ENCODE data around the gene KIF1A.

Gene KIF1A

DNA sequence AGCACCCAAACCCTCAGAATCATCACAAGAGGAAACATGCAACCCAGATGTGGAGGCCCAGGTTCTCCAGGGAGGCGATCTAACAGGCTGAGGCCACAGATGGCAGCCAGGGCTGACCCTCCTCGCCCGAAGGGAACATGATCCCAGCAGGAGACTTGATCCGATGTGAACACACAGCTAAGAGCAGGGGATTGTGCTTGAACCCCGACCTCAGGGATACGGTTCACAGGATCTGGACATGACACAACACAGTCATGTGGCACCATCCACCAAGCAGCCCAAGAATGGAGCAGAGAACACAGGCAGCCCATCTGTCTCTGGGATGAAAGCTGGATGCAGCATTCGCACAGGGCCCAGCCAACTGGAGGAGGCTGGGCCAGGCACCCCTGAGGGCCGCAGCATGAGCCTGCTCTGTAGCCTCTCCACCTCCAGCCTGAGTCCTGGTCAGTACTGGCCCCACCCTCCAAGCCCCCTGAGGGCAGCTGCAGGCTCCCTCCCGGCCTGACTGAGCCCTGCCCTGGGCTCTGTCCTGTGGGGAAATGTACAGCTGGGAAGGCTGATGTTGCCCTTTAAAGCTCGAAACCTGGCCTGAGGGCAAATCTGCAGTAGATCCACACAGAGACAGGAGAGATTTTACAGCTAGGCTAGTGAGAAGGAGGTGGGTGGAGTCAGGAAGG is 89.4 kb downstream of the KIF1A start:
- DNase-seq = no peak

GRCh38 chr2:240728827-240729226 is 91.2 kb downstream of the KIF1A start:
- no peak for DNase-seq

DNA sequence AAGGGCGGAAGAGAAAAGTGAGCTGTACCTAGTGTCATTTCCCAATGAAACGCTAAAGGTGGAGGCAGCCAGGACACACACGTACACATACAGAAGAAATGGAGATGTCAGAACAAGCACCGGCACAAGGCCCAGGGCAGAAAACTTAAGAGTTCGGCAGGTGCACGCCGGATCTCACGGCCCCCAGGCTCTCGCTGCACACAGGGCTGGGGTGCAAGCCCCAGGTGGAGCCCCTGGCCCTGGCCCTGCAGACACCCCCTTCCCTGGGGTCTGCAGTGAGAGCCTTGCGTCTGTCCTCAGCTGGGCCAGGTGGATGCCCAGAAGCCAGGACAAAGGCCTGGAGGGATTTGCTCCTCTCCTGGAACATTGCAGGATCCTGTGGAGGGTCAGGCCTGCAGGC is 91.7 kb downstream of the KIF1A start:
- DNase-seq = no peak

GRCh38 chr2:240727913-240728312 is 92.1 kb downstream of the KIF1A start:
- no peak for DNase-seq

DNA sequence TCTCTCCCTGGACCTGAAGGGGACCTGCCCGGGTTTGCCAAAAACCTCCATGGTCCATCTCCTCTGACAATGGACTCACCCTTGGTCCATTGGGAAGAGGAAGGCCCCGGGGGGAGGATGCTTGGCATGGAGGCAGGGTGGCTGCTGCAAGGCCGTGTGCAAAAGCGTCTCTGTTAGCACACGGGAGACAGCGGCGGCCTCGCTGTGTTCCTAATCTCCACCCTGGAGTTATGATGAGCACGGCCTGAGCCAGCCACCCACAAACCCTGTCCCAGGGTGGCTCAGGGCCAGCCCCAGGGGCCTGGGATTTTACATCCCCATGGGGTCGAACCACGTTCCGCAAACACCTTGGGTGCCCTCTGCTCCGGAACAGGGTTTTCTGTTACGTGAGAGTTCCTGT is 92.6 kb downstream of the KIF1A start:
- no peak for DNase-seq

- DNase-seq = no peak
Measured at GRCh38 chr2:240726876-240727275, 93.1 kb downstream of the KIF1A start.

DNA sequence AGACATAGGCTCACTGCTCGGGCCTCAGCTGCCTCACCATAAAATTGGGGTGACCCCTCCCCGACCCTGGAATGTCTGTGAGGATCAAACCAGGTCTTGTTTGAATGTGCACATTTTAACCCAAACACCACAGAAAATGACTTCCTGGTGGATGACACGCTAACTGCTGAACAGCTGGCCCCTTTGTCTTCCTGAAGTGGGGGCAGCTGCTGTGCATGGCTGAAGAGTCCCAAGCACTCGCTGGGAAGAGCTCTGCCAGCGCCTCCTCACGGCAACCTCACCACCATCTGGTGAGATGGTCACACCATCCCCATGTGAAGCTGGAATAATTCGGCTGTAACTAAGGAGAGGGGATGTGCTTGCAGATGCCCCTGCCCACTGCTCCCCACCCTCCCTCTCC is 94.3 kb downstream of the KIF1A start:
- no peak for DNase-seq

DNA sequence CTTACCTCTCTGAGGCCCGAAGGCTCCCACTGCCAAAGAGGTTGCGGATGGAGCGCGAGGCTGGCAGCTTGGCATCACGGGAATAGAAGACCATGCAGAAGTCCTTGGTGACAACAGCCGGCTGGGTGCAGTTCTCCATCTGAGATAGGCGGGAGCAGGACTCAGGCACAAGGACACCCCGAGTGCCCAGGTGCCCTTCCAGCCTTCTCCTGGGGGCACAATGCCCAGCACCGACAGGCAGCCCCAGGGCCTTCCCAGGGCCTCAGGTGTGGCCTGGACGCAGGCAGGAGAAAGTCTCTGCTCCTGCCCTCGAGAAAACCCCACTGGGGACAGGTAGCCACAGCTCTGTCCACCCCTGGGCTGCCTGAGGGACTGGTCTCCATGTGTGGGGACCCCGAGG is 94.8 kb downstream of the KIF1A start:
- DNase-seq = no peak

DNA sequence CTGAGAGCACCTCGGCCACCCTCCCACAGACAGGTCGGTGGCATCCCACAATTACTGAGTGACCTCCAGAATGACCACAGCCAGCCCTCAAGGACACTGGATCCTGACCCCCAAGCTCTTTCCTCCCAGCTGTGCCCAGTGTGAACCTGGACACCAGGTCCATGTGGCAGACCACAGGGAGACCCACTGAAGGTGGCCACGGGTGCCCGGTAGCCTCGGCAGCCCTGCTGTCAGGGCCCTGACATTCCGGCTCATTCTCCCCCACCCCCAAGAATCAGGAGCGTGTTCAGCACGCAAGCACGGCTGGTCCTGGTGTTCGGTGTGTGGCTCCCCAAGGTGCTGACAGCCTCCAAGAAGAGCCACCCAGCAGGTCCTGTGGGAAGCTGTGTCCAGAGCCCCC is 95.6 kb downstream of the KIF1A start:
- no peak for DNase-seq

DNA sequence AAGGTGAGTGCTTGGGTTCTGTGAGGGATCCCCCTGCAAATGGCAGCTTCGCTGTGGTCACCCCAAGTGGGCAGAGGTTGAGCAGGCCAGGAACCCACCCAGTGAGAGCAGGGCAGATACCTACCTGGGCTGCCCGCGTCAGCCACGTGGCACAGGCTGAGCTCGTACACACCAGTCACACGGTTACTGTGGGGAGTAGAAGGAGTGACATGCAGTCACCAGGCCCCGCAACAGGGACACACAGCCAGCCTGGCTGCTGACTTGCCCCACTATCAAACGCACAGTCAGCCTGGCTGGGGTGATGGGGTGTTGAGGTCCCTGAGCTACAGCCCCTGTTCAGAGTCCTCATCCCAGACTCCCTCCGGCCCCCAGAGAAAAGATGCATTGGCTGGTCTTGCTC is 96.2 kb downstream of the KIF1A start:
- no peak for DNase-seq

DNA sequence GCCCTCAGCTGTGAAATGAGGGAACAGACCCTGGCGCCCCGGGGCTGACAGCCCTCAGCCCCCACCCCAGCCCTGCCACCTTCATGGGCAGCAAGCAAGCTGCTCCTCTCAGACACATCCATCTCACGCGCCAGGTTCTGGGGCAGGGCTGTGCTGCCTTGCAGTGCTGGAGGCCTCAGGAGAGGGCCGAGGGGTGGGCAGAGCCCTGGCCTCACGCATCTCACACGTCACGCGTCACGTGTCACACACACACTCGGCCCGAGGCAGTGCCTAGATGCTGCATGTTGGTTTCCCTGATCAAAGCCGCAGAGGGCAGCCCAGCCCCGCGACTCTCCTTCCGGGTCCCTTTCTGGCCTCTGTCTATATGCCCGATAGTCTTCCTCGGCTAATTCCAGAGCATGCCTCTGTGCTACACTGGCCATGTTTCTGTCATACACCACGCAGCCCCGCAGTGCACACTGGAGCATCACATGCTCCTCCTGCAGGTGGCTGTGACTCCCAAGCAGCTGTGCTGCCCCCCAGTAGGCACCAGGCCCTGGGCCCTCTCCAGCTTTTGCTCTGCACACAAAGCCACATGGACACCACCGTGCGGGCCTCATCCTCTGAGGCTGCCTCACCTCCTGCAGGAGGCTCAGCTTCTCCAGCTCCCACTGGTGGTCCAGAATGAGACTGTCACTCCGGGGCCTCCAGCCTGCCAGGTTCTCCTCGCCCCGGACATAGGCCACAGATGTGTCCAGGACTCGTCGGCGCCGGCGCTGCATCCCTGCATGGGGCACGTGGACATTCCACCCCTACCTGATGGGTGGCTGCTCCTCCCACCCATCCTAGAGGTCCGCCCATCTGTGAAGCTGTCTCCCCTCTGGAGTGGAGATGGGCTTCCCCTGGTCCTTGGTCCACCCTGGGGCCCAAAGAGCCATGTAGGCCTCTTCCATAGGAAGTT is 97.0 kb downstream of the KIF1A start:
- DNase-seq = no peak

- DNase-seq = no peak
Measured at GRCh38 chr2:240722376-240722775, 97.6 kb downstream of the KIF1A start.

DNA sequence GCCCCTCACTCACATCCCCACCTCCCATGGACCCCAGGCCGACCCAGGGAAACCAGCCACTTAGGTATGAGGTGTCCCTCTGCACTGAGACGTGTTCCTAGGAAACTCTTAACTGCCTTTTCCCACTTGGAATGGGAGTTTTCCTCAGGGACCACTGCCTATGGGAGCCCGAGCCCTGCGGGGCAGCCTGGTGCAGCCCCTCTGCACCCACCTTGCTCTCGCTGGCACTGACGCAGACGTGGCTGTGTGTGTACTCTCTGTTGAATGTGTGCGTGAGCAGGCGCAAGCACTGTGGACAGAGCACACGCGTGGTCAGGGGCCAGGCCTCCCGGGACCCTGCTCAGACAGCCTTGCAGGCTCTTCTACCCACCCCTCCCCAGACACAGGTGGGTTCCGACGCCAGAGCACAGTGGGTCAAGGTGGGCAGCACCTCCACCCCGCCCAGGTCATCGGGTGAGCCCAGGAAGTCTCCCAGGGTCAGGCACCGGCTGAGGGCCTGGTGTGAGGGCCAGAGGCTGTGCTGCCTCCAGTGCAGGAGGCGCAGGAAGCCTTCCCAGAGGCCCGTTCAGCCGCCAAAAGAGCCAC is 98.3 kb downstream of the KIF1A start:
- no peak for DNase-seq

- no peak for DNase-seq
Measured at GRCh38 chr2:240720686-240721595, 99.1 kb downstream of the KIF1A start.

GRCh38 chr2:240719676-240720545 is 100.1 kb downstream of the KIF1A start:
- DNase-seq = no peak

DNA sequence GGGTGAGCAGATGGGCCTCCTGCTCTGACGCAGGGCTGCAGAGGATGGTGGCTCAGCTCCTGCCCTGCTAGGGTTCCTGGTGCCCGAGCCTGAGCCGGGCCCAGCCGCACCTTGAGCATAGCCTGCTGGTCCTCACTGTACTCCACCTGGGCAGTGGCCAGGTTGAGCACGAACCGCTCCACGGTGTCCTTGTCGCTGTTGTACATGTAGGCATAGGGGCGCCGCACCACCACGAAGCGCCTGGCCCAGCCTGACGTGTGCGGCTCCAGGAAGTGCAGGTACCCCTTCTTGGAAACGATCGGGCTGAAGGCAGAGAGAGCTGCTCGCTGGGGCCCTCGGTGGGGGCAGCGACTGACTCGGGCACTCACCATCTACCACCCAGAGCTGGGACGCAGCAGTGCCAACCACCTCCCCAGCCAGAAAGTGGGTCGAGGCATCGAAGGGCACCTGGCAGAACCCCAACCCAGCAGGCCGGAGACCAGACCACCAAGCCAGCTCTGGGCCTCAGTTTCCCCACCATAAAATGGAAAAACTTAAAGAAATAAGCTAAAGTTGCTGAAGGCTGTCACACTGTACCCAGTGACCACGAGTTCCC is 101.0 kb downstream of the KIF1A start:
- DNase-seq = no peak

GRCh38 chr2:240717681-240718581 is 102.1 kb downstream of the KIF1A start:
- DNase-seq = no peak

DNA sequence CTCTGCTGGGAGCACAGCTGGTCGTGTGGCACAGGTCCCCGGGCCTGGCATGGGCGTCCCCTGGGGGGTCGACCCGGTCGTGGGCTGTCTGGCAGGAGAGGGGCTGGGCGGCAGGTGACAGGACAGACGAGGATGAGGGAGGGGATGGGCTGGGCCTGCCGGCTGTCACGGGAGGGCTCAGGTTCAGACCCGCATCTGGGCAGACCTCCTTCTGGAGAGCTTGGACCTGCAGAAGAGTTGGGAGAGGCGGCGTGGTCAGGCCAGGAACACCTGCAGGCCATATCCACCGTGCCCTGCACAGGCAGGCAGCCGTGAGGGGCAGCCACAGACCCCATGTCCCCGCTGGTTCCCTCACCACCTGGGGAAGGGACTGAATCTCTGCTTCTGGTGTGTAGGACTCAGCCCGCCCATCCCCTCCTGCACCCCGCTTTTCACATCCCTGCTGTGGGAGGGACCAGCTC is 102.8 kb downstream of the KIF1A start:
- no peak for DNase-seq

GRCh38 chr2:240716130-240716798 is 103.8 kb downstream of the KIF1A start:
- no peak for DNase-seq

All from CD4-positive, alpha-beta T cell treated with Interleukin-4 for 4 hours (primary cell).